HG02610 (cell line): ENCODE measurements around the gene NECTIN1.
"Not testable (repeated sequence)": the region's sequence is repeated elsewhere in the genome, so short reads cannot be mapped to it uniquely, and the experiment has no call there.

Experiments
- ATAC-seq: cut with Tn5 transposase; IDR thresholded peaks from one replicate; pipeline ENCODE4 v1.9.1; 2021; ENCODE audit warnings: mild to moderate bottlenecking, moderate library complexity; ENCODE audit not compliant: unreplicated experiment

Gene NECTIN1

DNA sequence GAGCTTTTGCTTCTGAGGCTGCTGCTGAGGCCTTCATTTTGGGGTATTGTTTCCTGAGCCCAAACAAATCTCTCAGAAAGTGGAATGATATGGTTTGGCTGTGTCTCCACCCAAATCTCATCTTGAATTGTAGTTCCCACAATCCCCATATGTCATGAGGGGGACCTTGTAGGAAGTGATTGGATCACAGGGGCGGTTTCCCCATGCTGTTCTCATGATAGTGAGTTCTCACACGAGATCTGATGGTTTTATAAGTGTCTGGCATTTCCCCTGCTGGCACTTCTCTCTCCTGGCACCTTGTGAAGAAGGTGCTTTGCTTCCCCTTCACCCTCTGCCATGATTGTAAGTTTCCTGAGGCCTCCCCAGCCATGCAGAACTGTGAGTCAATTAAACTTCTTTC is 133.1 kb downstream of the NECTIN1 start:
- ATAC-seq: not testable (repeated sequence)

- ATAC-seq: no peak
These were observed 134.3 kb downstream of the NECTIN1 start for GRCh38 chr11:119594639-119595249.

DNA sequence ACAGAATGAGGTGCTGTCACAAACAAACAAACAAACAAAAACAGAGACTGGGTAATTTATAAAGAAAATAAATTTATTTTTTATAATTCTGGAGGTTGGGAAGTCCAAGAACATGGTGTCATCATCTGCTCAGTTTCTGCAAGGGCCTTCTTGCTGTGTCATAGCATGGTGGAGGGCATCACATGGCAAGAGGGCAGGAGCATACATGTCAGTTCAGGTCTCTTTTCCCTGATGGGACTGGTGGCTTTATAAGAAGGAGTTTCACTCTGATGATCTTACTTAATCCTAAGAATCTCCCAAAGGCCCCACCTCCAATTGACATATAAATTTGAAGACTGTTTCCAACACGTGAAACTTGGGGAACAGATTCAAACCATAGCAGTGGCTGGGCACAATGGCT is 135.7 kb downstream of the NECTIN1 start:
- no peak for ATAC-seq

DNA sequence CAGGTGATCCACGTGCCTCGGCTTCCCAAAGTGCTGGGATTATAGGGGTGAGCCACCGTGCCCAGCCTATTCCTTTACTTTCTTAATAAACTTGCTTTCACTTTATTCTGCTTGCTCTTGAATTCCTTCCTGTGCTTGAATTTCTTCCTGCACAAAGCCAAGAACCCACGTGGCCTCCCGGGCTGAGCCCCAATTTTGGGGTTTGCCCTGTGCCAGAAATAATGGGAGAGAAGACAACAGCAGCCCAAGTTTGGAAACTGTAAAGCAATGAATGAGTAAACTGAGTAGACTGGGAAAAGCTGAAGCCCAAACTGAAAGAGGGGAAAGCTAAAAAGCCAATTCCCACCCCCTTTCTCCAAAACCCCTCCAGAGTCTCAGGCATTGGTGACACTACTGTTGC is 136.4 kb downstream of the NECTIN1 start:
- ATAC-seq: no peak

DNA sequence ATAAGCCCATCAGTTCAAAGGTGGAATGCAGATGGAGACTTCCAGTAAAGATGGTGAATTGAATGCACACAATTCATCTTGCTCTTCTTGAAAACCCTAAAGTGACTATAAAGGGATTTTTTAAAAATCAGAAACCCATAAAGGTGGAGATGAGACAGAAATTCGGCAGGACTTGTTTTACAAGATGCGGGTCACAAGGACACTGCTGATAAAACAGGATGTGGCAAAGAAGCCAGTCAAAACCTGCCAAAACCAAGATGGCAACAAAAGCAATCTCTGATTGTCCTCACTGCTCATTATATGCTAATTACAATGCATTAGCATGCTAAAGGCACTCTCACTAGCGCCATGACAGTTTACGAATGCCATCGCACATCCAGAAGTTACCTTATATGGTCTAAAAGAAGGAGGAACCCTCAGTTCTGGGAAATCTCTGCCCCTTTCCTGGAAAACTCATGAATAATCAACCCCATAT is 137.1 kb downstream of the NECTIN1 start:
- no peak for ATAC-seq

GRCh38 chr11:119590651-119591351 is 138.2 kb downstream of the NECTIN1 start:
- no peak for ATAC-seq

DNA sequence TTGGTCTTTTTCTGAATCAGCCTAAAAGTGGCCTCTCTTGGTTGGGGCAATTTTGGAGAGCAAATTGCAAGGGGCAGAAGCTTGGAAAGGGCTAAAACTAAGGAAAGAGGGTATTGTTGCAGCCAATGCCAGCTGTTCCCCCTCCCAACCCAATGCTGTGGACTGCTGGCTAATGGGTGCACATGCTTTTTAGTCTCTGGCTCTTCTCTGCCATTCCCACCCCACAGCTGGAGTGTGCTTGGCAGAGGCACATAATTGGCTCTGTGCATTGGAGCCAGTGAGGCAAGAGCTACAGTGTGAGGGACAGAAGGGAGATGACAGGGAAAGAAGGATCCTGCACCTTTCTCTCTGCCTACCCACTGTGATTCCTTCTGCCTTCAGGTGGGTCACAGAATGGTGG is 140.0 kb downstream of the NECTIN1 start:
- no peak for ATAC-seq
